ENCODE results near the gene CNGA2.

The CNGA2 gene

GRCh38 chrX:151713849-151714248 lies 20.7 kb upstream of the CNGA2 start:
- DNase-seq = no peak

DNA sequence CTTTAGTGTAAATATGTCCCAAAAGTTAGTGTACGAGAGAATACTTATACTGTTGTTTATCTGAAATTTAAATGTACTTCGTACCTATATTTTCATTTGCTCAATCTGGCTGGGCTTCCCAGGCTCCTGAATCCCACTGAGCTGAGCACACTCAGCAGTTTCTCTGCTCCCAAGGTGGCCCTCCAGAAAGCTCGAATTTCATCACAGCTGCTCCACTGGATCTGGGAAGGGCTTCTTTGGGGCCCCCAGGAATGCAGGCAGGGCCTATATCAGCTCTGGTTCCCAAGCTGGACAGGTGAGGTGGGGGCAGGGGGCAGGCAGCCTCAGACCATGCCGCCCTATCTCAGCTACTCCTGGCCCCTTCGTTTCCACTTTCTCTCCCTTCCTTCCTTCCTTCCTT lies 20.2 kb upstream of the CNGA2 start:
- DNase-seq = no peak

GRCh38 chrX:151715752-151716151 lies 18.8 kb upstream of the CNGA2 start, which contains the start of gene FATE1:
Gene FATE1, plus strand, starts transcription at chrX:151716035. Its CDS starts 85 bp downstream, at chrX:151716120.
- DNase-seq = no peak

- DNase-seq = no peak
Observed at GRCh38 chrX:151722241-151722846, 12.2 kb upstream of the CNGA2 start.

GRCh38 chrX:151723156-151723760 lies 11.3 kb upstream of the CNGA2 start:
- no peak for DNase-seq

- DNase-seq = no peak
Observed at GRCh38 chrX:151724563-151725337, 9.8 kb upstream of the CNGA2 start.

DNA sequence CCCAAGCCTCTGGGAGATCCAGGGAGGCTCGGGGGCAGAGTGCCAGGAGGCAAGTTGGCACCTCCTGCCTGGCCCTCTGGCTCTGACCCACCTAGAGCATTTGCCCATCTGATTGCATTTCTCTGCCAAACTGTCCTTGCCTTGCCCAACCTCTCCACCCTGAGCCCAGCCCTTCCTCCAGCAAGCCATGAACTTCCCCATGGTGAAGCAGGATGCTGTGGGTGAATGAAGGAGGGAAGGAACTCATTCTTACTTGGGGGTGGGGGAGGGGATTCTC lies 9.3 kb upstream of the CNGA2 start:
- no peak for DNase-seq

- DNase-seq = no peak
Observed at GRCh38 chrX:151726751-151727150, 7.8 kb upstream of the CNGA2 start.

- no peak for DNase-seq
Observed at GRCh38 chrX:151727346-151727745, 7.2 kb upstream of the CNGA2 start.

- DNase-seq = no peak
Observed at GRCh38 chrX:151729056-151729725, 5.4 kb upstream of the CNGA2 start.

GRCh38 chrX:151735219-151735618 lies 673 bp downstream of the CNGA2 start:
- DNase-seq = no peak

DNA sequence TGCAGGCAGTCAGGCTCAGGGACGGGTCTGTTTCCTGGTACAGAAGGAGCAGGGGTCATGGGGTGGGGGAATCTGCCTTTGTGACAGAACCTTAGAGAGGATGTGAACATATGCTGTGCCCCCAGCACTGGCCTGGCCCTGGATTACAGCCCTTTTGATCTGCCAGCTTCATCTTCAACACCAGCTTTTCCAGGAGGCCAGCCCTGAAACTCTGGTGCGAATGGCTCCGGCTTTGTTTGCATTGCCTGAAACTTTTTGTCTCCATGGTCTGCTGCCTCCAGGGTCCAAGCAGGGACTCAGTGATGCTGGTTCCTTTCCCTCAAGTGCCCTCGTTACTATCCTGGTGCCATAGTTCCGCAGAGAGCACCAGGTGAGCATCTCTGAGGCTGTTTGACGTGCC lies 2.1 kb downstream of the CNGA2 start:
- no peak for DNase-seq

- no peak for DNase-seq
Observed at GRCh38 chrX:151737494-151737893, 2.9 kb downstream of the CNGA2 start.

DNA sequence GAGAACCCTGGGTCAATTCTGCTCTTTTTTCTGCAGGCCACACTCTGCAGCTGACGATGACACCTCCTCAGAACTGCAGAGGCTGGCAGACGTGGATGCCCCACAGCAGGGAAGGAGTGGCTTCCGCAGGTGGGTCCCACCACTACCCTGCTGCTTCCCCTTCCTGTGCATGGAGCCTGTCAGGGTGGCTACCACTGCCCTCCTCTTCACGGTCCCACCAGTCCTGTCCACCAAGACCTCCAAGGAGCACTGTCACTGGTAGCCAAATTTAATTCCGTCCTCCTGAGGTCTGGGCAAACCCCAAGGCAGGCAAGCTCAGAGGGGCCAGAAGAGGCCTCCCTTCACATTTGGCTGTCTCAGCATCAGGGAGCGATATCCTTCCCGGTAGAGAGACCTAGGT lies 4.2 kb downstream of the CNGA2 start:
- DNase-seq = no peak

- DNase-seq = no peak
Observed at GRCh38 chrX:151741606-151742005, 7.1 kb downstream of the CNGA2 start.

DNA sequence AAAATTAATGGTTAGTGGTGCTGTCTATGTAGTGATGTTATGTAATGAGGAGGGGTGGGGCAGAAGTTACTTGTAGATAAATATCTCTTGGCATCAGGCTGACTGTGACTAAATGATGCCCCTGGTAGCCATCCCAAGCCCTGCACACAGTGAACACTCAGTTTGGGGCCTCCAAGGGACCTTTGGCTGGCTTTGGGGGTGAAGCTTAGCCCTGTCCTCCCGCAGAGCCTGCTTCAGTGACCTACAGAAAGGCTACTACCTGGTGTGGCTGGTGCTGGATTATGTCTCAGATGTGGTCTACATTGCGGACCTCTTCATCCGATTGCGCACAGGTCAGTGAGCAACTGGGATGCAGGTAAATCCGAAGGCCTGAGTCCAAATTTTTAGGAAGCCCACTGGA lies 7.8 kb downstream of the CNGA2 start:
- DNase-seq = no peak

GRCh38 chrX:151743651-151744470 lies 9.3 kb downstream of the CNGA2 start:
- DNase-seq = no peak

DNA sequence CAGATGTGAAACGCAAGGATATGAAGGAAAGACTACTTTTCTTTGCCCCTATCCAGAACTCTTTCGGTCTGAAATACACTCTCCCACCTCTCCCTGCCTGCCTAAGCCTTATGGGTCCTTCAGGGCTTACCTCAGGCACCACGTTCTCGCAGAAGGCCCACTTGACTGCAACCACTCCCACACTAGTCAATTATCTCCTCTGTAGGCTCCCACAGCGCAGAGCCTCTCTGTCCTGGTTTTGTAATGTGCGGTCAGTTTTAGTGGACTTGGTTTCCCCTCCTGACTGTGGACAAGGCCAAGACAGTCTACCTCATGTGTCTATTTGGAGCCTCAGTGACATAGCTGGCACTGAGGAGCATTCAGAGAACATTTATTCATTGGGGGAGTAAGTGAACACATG lies 11.1 kb downstream of the CNGA2 start:
- DNase-seq = no peak

- DNase-seq = no peak
Observed at GRCh38 chrX:151746502-151746901, 12.0 kb downstream of the CNGA2 start.

DNA sequence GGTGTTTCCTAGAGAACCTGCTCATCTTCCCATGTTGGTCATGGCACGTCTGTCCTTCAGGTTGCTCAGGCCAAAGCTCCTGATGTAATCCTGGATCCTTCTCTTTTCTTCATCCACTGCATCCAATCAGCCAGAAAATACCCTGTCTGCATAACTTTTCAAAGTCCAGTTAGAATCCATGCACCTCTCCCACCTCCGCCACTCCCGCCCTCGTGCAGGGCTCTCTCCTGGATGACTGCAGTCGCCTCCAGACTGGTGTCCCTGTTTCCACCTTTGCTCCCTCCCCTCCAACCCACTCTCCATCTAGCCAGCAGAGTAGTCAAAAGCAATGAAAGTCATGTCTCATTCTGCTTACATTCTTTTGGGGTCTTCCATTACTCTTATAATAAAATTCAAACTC lies 16.0 kb downstream of the CNGA2 start:
- no peak for DNase-seq

DNA sequence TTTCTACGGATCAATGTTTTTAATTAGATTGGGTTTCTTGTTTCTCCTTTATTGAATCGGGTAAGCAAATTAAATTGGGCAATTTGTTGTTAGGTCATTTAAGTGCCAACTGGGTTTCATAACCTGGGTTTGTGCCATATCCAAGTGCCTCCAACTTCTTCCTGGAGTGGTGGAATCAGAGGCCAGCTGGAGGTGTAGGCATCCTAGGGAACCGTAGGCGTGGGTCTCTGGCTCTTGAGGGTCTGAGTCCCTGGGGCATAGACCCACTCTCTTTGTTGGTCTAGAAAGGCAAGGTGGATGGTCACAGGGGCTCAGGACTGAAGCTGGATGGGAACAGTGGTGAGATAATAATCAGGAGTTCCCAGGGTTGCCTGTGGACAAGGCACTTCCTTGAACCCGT lies 18.3 kb downstream of the CNGA2 start:
- DNase-seq = no peak

DNA sequence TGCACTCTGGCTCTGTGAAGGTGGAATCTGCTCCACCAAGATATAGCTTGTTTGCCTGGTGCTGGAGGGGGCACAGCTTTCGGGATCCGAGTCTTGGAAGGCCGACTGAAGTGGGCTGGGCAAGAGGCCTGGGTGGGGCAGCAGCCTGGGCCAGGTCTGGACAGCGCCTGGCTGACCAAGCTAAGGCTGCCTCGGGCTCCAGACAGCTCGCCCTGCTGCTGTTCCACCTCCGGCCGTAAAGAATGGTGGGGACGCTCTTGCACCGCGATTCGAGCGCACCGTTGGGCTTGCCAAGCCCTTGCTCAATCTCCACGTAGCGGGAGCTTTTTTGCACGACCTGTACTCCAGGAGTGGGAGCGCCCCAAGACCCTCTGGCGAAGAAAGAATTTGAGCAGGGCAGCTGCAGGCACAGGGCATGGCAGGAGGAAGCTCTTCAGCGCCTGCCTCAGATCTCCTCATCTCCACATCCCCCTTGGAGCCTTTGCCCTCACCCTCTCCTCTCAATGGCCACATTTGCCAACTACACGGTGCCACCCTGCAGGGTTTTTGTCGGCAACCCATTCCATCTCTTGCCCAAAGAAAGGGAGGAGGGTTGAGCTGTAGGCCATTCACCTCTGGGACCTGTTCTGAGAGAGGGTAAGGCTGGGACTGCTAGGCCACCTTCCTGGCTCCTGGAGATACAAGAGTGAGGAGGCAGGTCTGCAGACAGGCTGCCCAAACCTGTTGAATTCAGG lies 18.9 kb downstream of the CNGA2 start:
- DNase-seq = no peak

Measured in NCI-H1436 treated with DMSO at 0.1 percent for 48 hours (cell line).